AG09309 (cell line): ENCODE results near the gene APOC3.

Experiments
- DNase-seq: peaks from one replicate; pipeline ENCODE4 v3.0.0-alpha.2; 2010; ENCODE audit warnings: low read depth
- H3K4me3 ChIP-seq: 2 replicates; pipeline ENCODE4 v1.5.1; 2011; ENCODE audit warnings: mild to moderate bottlenecking, low read depth, low read length, moderate library complexity; ENCODE audit not compliant: control insufficient read depth
- CTCF ChIP-seq: IDR thresholded peaks from 2 replicates; pipeline ENCODE4 v1.5.1; 2011; ENCODE audit warnings: mild to moderate bottlenecking, low read depth, low read length, inconsistent platforms; ENCODE audit not compliant: insufficient read depth, control insufficient read depth; ENCODE audit errors: missing control alignments

The APOC3 gene

GRCh38 chr11:116813170-116813569 lies 16.5 kb upstream of the APOC3 start:
- no peak for DNase-seq
- TF ChIP-seq CTCF = no peak
- H3K4me3 ChIP-seq = no peak overlapping the region

GRCh38 chr11:116813781-116814471 lies 15.8 kb upstream of the APOC3 start:
- no peak overlapping the region for H3K4me3 ChIP-seq
- no peak for DNase-seq
- no peak for TF ChIP-seq CTCF

GRCh38 chr11:116814502-116814901 lies 15.2 kb upstream of the APOC3 start:
- no peak overlapping the region for H3K4me3 ChIP-seq
- TF ChIP-seq CTCF = no peak
- no peak for DNase-seq

GRCh38 chr11:116819049-116819448 lies 10.7 kb upstream of the APOC3 start:
- TF ChIP-seq CTCF = no peak
- DNase-seq = no peak
- H3K4me3 ChIP-seq = no peak overlapping the region

GRCh38 chr11:116821050-116821918 lies 8.4 kb upstream of the APOC3 start:
- DNase-seq = no peak
- no peak overlapping the region for H3K4me3 ChIP-seq
- TF ChIP-seq CTCF = no peak

GRCh38 chr11:116822575-116822974 lies 7.1 kb upstream of the APOC3 start:
- no peak for TF ChIP-seq CTCF
- no peak overlapping the region for H3K4me3 ChIP-seq
- DNase-seq = no peak
